Right atrium auricular region (tissue), 2 donors: ENCODE results near the gene HSPB6. TPM values are rescaled to one million over a fixed set of nuclear protein-coding genes. Genes with fewer than 3 reads are reported as not detected.
A peak's percentile ranks its signal among the peaks of the same experiment; 100 is the strongest.

Experiments used
- DNase-seq: peaks from one replicate; pipeline ENCODE4 v3.0.0-alpha.2; 2019; ENCODE audit warnings: low spot score
- H3K27ac ChIP-seq, 2 donors: fragments of 200-600 bp; sonication (generic); 1 replicate in 1 of 2; 2 replicates in 1 of 2; pipeline ENCODE4 v1.5.1; 2016 to 2019
- H3K27me3 ChIP-seq, 2 donors: fragments of 200-600 bp; sonication (generic); one replicate each; pipeline versions ENCODE4 v1.5.1 to v1.6.0; 2017 to 2019
- H3K36me3 ChIP-seq: fragments of 200-600 bp; sonication (generic); one replicate; pipeline ENCODE4 v1.5.1; 2016
- H3K4me1 ChIP-seq, 2 donors: fragments of 200-600 bp; sonication (generic); one replicate each; pipeline versions ENCODE4 v1.5.1 to v1.6.0; 2017 to 2019
- H3K4me3 ChIP-seq, 2 donors: fragments of 200-600 bp; sonication (generic); 1 replicate in 1 of 2; 2 replicates in 1 of 2; pipeline ENCODE4 v1.5.1; 2017 to 2019; ENCODE audit warnings: mild to moderate bottlenecking in 1 of 2, moderate library complexity in 1 of 2
- H3K9me3 ChIP-seq, 2 donors: fragments of 200-600 bp; sonication (generic); one replicate each; pipeline ENCODE4 v1.5.1; 2019
- CTCF ChIP-seq, 2 donors: fragments of 200-600 bp; sonication (generic); IDR thresholded peaks; one replicate each; pipeline ENCODE4 v1.5.1; 2019; ENCODE audit warnings: antibody characterized with exemption in 2 of 2
- total RNA-seq, 2 donors: library from RNA; depleted of rRNA; stranded (reverse); fragments of >200 nt; gene quantifications; one replicate each; pipeline ENCODE4 v1.1.0, GENCODE V29; 2016

HSPB6 gene
- total RNA-seq, 2 donors from 2014 or later, result 98.4 to 104 TPM

- H3K36me3 ChIP-seq, result peaks cover 63% of the 10 kb centered on the region
Measured at GRCh38 chr19:35721374-35721773, 35.5 kb downstream of the HSPB6 start.

GRCh38 chr19:35720648-35721047, 36.2 kb downstream of the HSPB6 start:
- Histone ChIP-seq H3K36me3 (peaks cover 56% of the 10 kb centered on the region), H3K27ac (no peak overlapping the region), H3K4me1 (peaks cover 0 to 26% of the 10 kb centered on the region in 2 donors), H3K9me3 (no peaks in the 10 kb centered on the region), H3K4me3 (no peak overlapping the region), H3K27me3 (no peaks in the 10 kb centered on the region)
- no peak for DNase-seq
- no peak for TF ChIP-seq CTCF (IDR thresholded peaks at IDR 0.05)

More at GRCh38 chr19:35721374-35721773, 35.5 kb downstream of the HSPB6 start:
- H3K9me3 ChIP-seq, result no peaks in the 10 kb centered on the region
- no peak overlapping the region for H3K27ac ChIP-seq
- H3K4me3 ChIP-seq, result no peak overlapping the region
- no peak for TF ChIP-seq CTCF (IDR thresholded peaks at IDR 0.05)
- no peaks in the 10 kb centered on the region for H3K27me3 ChIP-seq
- peaks cover 0 to 19% of the 10 kb centered on the region in 2 donors for H3K4me1 ChIP-seq
- no peak for DNase-seq

DNA sequence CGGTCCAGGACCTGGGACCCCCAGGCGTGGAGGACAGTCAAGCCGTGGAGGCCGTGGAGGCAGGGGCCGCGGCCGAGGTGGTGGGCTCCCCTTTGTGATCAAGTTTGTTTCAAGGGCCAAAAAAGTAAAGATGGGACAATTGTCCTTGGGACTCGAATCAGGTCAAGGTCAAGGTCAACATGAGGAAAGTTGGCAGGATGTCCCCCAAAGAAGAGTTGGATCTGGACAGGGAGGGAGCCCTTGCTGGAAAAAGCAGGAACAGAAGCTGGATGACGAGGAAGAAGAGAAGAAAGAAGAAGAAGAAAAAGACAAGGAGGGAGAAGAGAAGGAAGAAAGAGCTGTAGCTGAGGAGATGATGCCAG, 36.7 kb downstream of the HSPB6 start:
- no peak for TF ChIP-seq CTCF (IDR thresholded peaks at IDR 0.05)
- Histone ChIP-seq H3K27me3 (no peaks in the 10 kb centered on the region), H3K9me3 (no peaks in the 10 kb centered on the region), H3K36me3 (peaks cover 51% of the 10 kb centered on the region), H3K27ac (no peak overlapping the region), H3K4me3 (no peak overlapping the region), H3K4me1 (peaks cover 0 to 30% of the 10 kb centered on the region in 2 donors)
- DNase-seq, result no peak

DNA sequence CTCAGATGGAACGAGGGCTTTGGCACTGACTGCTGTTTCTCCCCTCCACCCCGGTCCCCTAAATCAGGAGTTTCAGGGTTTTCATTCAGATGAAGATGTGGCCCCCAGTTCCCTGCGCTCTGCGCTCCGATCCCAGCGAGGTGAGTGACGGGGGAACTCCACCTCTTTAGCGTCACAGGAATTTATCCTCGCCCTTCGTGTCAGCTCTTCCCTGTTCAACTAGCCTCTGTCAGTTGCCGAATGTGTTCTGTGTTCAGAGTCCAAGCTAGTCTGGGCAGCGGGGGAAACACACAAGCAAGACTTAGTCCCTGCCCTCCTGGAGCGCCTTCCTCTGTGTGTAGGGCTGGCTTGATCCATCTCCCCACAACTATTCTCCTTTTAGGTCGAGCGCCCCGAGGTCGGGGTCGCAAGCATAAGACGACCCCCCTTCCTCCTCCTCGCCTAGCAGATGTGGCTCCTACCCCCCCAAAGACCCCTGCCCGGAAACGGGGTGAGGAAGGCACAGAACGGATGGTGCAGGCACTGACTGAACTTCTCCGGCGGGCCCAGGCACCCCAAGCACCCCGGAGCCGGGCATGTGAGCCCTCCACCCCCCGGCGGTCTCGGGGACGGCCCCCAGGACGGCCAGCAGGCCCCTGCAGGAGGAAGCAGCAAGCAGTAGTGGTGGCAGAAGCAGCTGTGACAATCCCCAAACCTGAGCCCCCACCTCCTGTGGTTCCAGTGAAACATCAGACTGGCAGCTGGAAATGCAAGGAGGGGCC, 37.2 kb downstream of the HSPB6 start:
- peak overlapping the region in 1 of 2 donors; percentile 85 for H3K27ac ChIP-seq
- H3K36me3 ChIP-seq, result peaks cover 45% of the 10 kb centered on the region

GRCh38 chr19:35718345-35719041, 38.3 kb downstream of the HSPB6 start:
- Histone ChIP-seq H3K4me3 (peak overlapping the region; percentile 73 to 88), H3K36me3 (peaks cover 34% of the 10 kb centered on the region), H3K4me1 (peaks cover 0 to 30% of the 10 kb centered on the region in 2 donors), H3K27ac (peak overlapping the region; percentile 85), H3K27me3 (no peaks in the 10 kb centered on the region), H3K9me3 (no peaks in the 10 kb centered on the region)
- TF ChIP-seq CTCF (IDR thresholded peaks at IDR 0.05), result no peak
- DNase-seq, result no peak

More for the DNA sequence above, 37.2 kb downstream of the HSPB6 start:
- DNase-seq, result no peak
- Histone ChIP-seq H3K4me1 (peaks cover 0 to 30% of the 10 kb centered on the region in 2 donors), H3K4me3 (no peak overlapping the region), H3K27me3 (no peaks in the 10 kb centered on the region), H3K9me3 (no peaks in the 10 kb centered on the region)
- TF ChIP-seq CTCF (IDR thresholded peaks at IDR 0.05), result no peak
